GM10266 (cell line): ENCODE measurements around the gene CDC73.

Experiments used
- DNase-seq: peaks from one replicate; pipeline ENCODE4 v3.0.0; 2012; ENCODE audit errors: extremely low spot score
- TF ChIP-seq, protein P1 (sequence below): IDR thresholded peaks from 2 replicates; pipeline ENCODE4 v1.5.1; 2012; ENCODE audit warnings: mild to moderate bottlenecking, low read depth; ENCODE audit not compliant: control insufficient read depth, insufficient read depth; ENCODE audit errors: missing control alignments

CDC73 gene

DNA sequence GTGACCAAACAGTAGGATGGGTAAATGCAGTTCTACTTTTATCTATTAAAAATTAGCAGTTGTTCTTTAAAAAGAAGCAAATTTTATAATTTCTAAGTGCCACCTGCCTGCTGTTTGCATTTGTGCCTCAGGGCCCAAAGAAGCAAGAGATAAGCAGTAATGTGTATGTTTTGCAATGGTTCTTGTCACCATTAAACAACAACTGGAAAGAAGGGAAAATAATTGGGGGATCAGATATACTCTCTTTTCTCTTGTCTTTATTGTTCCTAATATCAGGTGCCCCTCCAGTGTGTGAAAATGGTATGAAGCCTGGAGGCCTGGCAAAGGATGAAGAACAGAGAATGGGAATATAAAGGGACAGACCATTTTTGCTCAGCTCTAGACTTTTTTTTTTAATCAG is 55.0 kb downstream of the CDC73 start:
- TF ChIP-seq, protein P1, sequence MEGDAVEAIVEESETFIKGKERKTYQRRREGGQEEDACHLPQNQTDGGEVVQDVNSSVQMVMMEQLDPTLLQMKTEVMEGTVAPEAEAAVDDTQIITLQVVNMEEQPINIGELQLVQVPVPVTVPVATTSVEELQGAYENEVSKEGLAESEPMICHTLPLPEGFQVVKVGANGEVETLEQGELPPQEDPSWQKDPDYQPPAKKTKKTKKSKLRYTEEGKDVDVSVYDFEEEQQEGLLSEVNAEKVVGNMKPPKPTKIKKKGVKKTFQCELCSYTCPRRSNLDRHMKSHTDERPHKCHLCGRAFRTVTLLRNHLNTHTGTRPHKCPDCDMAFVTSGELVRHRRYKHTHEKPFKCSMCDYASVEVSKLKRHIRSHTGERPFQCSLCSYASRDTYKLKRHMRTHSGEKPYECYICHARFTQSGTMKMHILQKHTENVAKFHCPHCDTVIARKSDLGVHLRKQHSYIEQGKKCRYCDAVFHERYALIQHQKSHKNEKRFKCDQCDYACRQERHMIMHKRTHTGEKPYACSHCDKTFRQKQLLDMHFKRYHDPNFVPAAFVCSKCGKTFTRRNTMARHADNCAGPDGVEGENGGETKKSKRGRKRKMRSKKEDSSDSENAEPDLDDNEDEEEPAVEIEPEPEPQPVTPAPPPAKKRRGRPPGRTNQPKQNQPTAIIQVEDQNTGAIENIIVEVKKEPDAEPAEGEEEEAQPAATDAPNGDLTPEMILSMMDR, result no peak
- DNase-seq, result no peak

DNA sequence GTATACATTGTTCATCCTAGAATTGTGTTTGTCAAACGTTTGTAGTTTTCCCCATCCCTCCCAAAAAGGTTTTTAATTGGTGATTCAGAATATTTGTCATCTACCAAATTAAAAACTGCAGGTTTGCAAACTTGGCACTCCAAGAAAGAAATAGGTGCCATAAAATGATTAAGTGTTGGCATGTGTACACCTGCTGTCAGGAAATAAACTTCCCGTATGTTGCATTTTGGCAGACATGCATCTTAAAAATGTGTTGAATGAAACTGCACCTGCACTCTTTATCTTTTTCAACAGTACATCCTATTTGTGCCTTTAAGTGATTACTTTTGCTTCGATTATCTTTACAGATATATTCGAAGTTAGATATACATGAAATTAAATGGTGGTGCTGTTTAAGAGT is 57.3 kb downstream of the CDC73 start:
- TF ChIP-seq, protein P1, result no peak
- no peak for DNase-seq

DNA sequence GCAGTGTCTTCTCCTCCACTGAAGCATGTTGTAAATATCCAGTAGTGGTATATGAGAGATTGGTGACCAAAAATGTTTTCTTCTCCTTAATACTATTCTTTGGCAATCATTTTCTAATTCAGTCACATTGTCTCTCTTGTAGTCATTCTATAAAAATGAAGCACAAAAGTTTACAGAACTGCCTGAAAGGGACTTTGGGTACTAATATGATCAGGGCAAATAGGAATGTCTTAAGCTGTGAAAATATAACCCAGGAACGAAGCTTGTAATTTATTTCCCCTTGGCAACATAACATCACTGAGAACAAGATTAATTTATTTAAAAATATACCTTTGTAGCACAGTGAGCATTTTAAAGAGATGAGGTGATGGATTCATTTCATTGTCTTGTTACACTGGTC is 59.7 kb downstream of the CDC73 start:
- TF ChIP-seq, protein P1, result no peak

DNA sequence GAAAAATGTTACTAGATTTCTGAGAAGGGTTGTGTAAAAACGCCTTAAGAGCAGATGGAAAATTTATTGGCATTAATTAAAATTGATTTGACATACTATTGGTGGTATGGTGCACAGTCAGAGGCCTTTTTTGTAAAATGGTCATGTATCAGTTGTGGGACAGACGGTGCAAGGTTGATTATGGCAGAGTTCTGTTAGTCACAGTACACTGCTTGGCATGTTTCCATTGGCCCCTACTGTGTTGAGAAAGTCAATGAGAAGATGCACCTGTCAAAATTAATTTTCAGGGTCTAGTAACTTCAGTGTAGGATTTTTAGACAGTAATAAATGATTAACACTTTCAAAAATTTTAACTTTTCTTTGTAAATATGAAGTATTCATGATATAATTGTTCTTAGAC is 60.2 kb downstream of the CDC73 start:
- TF ChIP-seq, protein P1, result no peak
- DNase-seq, result no peak

More for the DNA sequence above, 59.7 kb downstream of the CDC73 start:
- DNase-seq, result no peak

DNA sequence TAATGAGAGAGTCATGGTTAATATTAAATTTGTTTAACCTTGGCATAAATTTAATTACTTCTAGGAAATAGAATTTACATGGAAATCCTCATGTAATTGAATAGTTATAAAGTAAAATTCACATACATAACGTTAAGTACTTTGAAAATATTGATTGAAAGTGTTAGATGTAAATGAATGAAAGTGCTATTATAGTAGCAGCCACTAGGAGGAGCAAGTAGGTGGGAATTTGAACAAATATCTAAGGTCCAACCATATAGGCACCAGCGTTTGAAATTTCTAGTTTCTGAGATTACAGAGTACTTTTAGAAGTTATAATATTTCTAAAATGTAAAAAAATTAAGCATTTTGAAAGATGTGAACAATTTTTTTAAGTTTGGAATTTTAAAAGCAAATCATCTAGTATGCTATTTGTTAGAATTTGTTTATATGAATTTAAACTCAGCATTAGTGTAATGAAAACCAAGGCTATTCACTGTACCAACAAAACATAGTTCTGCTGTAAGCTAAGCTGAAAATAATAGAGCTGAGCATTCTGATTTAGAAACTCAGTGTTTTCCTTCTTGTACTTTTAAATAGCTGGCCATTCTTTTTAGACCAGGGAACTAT is 61.3 kb downstream of the CDC73 start:
- peak; percentile 6 for DNase-seq
- TF ChIP-seq, protein P1, result peak; percentile 76

GRCh38 chr1:193184776-193185175 is 62.9 kb downstream of the CDC73 start:
- TF ChIP-seq, protein P1, result no peak
- DNase-seq, result no peak

- TF ChIP-seq, protein P1, result no peak
Measured at GRCh38 chr1:193185211-193185610, 63.4 kb downstream of the CDC73 start.

More at GRCh38 chr1:193185211-193185610, 63.4 kb downstream of the CDC73 start:
- DNase-seq, result no peak
